ENCODE results near the gene LARP7.

LARP7 gene

GRCh38 chr4:112616984-112617383 is 20.0 kb upstream of the LARP7 start (continued):
- TF ChIP-seq TSHZ2 (CRISPR knock-in tag; IDR thresholded peaks at IDR 0.05) (no peak), POU6F1 (CRISPR knock-in tag; IDR thresholded peaks at IDR 0.05; ENCODE audit: borderline replicate concordance, low read depth) (no peak), RARB (CRISPR knock-in tag; IDR thresholded peaks at IDR 0.05) (no peak), ZFP30 (CRISPR knock-in tag; IDR thresholded peaks at IDR 0.05) (no peak), TCF4 (CRISPR knock-in tag; IDR thresholded peaks at IDR 0.05; ENCODE audit: borderline replicate concordance) (no peak), ZC3H10 (CRISPR knock-in tag; IDR thresholded peaks at IDR 0.05) (no peak)

- TF ChIP-seq PPARA (CRISPR knock-in tag; IDR thresholded peaks at IDR 0.05; ENCODE audit: borderline replicate concordance) (no peak), ZFP30 (CRISPR knock-in tag; IDR thresholded peaks at IDR 0.05) (no peak), SNAI2 (CRISPR knock-in tag; IDR thresholded peaks at IDR 0.05) (no peak), ISL1 (CRISPR knock-in tag; IDR thresholded peaks at IDR 0.05) (no peak), ZNF70 (CRISPR knock-in tag; IDR thresholded peaks at IDR 0.05) (no peak), BACH2 (CRISPR knock-in tag; IDR thresholded peaks at IDR 0.05; ENCODE audit: borderline replicate concordance) (no peak), CSDC2 (CRISPR knock-in tag; IDR thresholded peaks at IDR 0.05) (no peak), ESRRG (CRISPR knock-in tag; IDR thresholded peaks at IDR 0.05) (no peak), ZC3H10 (CRISPR knock-in tag; IDR thresholded peaks at IDR 0.05) (no peak)
- ATAC-seq, result no peak
Measured at GRCh38 chr4:112626228-112626627, 10.7 kb upstream of the LARP7 start.

- ATAC-seq, result peak; percentile 38
- TF ChIP-seq ZFP3 (CRISPR knock-in tag; IDR thresholded peaks at IDR 0.05) (no peak), BACH2 (CRISPR knock-in tag; IDR thresholded peaks at IDR 0.05; ENCODE audit: borderline replicate concordance) (no peak), CSDC2 (CRISPR knock-in tag; IDR thresholded peaks at IDR 0.05) (no peak), POU6F1 (CRISPR knock-in tag; IDR thresholded peaks at IDR 0.05; ENCODE audit: borderline replicate concordance, low read depth) (no peak), ARNTL (CRISPR knock-in tag; IDR thresholded peaks at IDR 0.05; ENCODE audit: borderline replicate concordance, low read depth) (no peak), ZNF565 (CRISPR knock-in tag; conservative IDR thresholded peaks at IDR 0.05; ENCODE audit: low read depth) (no peak), RARB (CRISPR knock-in tag; IDR thresholded peaks at IDR 0.05) (no peak), TCF4 (CRISPR knock-in tag; IDR thresholded peaks at IDR 0.05; ENCODE audit: borderline replicate concordance) (no peak), TOX (CRISPR knock-in tag; IDR thresholded peaks at IDR 0.05; ENCODE audit: borderline replicate concordance) (no peak), GLIS3 (CRISPR knock-in tag; IDR thresholded peaks at IDR 0.05) (no peak), ISL1 (CRISPR knock-in tag; IDR thresholded peaks at IDR 0.05) (no peak), ESRRG (CRISPR knock-in tag; IDR thresholded peaks at IDR 0.05) (no peak), PATZ1 (CRISPR knock-in tag; IDR thresholded peaks at IDR 0.05; ENCODE audit: borderline replicate concordance) (no peak), CSRNP3 (CRISPR knock-in tag; IDR thresholded peaks at IDR 0.05) (no peak)
Measured at GRCh38 chr4:112633477-112634235, 3.3 kb upstream of the LARP7 start.
